HG03469 (cell line): ENCODE results near the gene PPP3CA.
"Not testable (repeated sequence)": the region's sequence is repeated elsewhere in the genome, so short reads cannot be mapped to it uniquely, and the experiment has no call there.

Experiments
- ATAC-seq: cut with Tn5 transposase; IDR thresholded peaks from one replicate; pipeline ENCODE4 v1.9.1; 2021; ENCODE audit warnings: mild to moderate bottlenecking, moderate library complexity, moderate number of reproducible peaks; ENCODE audit not compliant: unreplicated experiment

PPP3CA gene

GRCh38 chr4:101258883-101259282 lies 88.4 kb downstream of the PPP3CA start:
- ATAC-seq = no peak

- ATAC-seq = no peak
Observed at GRCh38 chr4:101256222-101256621, 91.1 kb downstream of the PPP3CA start.

- ATAC-seq = no peak
Observed at GRCh38 chr4:101254776-101255175, 92.5 kb downstream of the PPP3CA start.

- ATAC-seq = no peak
Observed at GRCh38 chr4:101253121-101253520, 94.2 kb downstream of the PPP3CA start.

- ATAC-seq = no peak
Observed at GRCh38 chr4:101252721-101253120, 94.6 kb downstream of the PPP3CA start.

- ATAC-seq = no peak
Observed at GRCh38 chr4:101251261-101251660, 96.1 kb downstream of the PPP3CA start.

- ATAC-seq = no peak
Observed at GRCh38 chr4:101244349-101244748, 103.0 kb downstream of the PPP3CA start.

GRCh38 chr4:101242441-101242840 lies 104.9 kb downstream of the PPP3CA start:
- ATAC-seq = no peak

- ATAC-seq = no peak
Observed at GRCh38 chr4:101240099-101240498, 107.2 kb downstream of the PPP3CA start.

GRCh38 chr4:101239665-101240064 lies 107.7 kb downstream of the PPP3CA start:
- ATAC-seq = no peak

- ATAC-seq = no peak
Observed at GRCh38 chr4:101238706-101239105, 108.6 kb downstream of the PPP3CA start.

GRCh38 chr4:101237773-101238172 lies 109.6 kb downstream of the PPP3CA start:
- no peak for ATAC-seq

- no peak for ATAC-seq
Observed at GRCh38 chr4:101236097-101236496, 111.2 kb downstream of the PPP3CA start.

GRCh38 chr4:101234141-101234540 lies 113.2 kb downstream of the PPP3CA start:
- ATAC-seq = not testable (repeated sequence)

GRCh38 chr4:101232074-101232776 lies 115.1 kb downstream of the PPP3CA start:
- ATAC-seq = no peak

GRCh38 chr4:101230801-101231426 lies 116.4 kb downstream of the PPP3CA start:
- ATAC-seq = no peak

- no peak for ATAC-seq
Observed at GRCh38 chr4:101229116-101229515, 118.2 kb downstream of the PPP3CA start.

- ATAC-seq = no peak
Observed at GRCh38 chr4:101227715-101228114, 119.6 kb downstream of the PPP3CA start.

- ATAC-seq = no peak
Observed at GRCh38 chr4:101224358-101225218, 122.7 kb downstream of the PPP3CA start.

GRCh38 chr4:101222156-101222845 lies 125.0 kb downstream of the PPP3CA start:
- no peak for ATAC-seq

GRCh38 chr4:101221294-101221693 lies 126.0 kb downstream of the PPP3CA start:
- ATAC-seq = no peak
